GM18870 (cell line): ENCODE results near the gene DTX1.

Experiments
- ATAC-seq: cut with Tn5 transposase; IDR thresholded peaks from one replicate; pipeline ENCODE4 v1.9.1; 2021; ENCODE audit warnings: moderate library complexity; ENCODE audit not compliant: unreplicated experiment

Gene DTX1

DNA sequence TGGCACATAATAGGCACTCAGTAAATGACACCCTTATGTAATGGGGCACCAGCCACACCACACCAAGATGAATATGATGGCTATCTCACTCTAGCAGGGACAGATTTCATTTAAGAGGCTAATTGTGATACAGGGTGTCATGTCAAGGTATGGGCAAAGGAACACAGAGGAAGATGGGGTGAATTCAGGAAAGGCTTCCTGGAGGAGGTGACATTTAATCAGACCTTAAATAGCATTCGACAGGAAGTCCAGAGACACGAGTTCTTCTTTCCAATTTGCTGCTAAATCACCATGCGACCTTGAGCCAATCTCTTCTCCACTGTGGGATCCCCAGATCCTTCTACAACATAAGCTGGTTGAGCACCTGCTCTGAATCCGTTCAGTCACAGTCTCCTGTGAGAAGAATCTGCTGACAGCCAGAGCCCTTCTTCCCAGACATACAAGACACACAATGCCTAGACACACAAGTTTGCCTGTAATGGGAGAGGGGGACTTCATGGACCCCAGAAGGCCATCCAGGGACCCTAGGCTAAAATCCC, 1.5 kb upstream of the DTX1 start:
- no peak for ATAC-seq

DNA sequence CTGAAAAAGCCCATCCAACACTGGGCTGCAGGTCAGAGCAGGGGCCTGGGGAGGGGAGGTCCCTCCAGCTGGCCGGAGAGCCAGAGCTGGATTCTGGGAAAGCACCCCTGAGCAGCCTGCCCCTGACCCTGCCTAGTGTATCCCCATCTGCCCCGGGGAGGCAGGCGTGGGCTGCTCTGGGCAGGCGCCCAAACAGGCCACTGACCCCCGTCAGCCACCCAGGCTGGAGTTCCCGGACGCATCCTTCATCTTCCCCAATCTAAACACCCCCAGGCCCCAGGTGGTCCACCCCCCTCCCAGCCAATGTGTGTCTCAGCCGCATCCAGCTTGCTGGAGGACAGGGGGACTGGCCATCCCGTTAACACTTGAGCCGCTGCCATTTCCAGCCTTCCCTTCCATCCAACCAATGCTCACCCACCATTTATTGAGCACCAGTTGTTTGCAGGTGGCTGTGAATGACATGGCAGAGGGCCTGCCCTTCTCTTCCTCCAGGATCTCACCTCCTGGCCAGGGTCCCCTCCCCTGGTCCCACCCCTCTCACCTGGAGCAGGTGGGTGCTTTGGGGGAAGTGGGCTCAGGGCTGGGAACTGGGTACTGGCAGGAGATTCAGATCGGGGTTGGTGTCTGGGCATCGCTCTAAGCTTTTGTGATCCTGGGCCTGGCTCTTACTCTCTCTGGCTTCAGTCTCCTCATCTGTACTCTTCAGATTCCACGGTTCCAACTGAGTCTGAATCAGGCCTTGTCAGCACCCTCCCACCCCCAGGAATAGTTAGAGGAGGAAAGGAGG, 743 bp upstream of the DTX1 start:
- no peak for ATAC-seq

DNA sequence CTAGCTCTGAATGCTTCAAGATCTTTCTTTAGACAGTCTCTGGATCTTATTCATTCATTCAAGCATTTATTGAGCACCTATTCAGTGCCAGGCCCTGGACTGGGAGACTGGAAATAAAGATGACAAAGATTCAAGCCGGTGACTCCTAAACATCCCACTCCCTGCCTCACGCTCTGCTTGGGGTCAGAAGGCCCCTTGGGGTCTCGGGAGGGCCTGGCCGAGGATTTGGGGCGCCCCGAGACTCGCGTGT, 224 bp upstream of the DTX1 start:
- ATAC-seq: no peak

DNA sequence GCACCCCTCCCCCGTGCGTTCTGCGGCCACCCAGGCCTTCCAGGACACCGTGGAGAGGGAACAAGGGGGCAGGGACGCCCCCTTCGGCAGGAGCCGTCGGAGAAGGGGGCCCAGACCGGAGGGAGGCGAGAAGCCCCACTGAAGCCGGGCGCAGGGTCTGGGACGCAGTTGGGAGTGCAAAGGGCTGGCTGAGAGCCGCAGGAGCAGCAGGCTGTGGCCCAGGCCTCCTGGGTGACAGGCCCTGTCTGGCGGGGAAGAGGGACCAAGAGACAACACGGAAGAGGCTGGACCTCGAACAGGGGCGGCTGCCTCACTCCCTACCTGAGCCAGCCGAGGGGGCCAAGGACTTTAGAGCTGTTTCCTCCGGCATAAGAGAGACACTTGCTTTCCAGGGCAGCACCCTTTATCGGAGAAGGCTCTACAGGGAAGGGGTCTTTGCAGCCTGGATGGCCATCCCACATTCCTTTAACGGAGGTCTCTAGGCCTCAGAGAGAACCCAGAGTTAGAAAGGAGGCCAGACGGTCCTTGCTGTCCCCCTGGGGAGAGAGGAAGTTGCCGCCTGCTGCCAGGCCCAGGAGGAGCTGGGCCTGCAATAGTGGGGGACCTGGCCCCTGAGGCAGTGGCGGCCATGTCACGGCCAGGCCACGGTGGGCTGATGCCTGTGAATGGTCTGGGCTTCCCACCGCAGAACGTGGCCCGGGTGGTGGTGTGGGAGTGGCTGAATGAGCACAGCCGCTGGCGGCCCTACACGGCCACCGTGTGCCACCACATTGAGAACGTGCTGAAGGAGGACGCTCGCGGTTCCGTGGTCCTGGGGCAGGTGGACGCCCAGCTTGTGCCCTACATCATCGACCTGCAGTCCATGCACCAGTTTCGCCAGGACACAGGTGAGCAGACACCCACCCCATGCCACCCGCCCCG, 1.3 kb downstream of the DTX1 start:
- ATAC-seq: no peak

DNA sequence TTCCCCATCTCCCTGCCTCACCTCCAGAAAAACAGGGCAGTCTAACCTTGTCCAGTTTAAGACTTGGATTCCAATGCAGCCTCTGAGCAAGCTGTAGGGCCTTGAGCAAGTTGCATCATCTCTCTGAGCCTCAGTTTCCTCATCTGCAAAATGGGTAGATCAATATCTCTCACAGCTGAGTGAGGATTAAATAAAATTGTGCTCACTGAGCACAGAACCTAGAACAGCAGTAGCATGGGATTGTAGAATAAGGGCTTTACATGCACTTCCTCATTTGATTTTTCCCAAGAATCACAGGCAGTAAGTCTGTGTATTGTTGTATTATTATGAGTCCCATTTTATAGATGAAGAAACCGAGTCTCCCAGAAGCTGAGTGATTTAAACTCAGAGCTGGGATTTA, 2.0 kb downstream of the DTX1 start:
- ATAC-seq: no peak

DNA sequence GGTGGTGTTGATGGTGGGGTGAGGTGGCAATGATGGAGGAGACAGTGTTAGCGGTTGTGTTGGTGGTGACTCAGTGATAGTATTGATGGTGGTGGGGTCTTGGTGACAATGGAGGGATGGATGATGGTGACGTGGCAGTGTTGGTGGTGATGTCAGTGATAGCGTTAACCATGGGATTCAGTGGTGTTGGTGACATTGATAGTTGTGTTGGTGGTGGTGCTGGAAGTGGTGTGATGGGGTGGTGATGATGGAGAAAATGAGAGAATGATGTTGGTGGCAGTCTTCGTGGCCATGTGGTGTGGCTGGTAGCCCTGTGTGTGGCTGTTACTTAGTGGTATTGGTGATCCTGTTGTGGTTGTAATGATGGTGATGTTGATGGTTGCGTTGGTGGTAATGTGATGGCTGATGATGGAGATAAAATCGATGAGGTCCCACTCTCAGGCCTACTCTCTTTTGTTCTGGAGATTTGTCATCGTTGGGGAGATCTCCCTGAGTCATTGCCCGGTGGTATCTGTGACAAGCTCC, 2.6 kb downstream of the DTX1 start:
- no peak for ATAC-seq

DNA sequence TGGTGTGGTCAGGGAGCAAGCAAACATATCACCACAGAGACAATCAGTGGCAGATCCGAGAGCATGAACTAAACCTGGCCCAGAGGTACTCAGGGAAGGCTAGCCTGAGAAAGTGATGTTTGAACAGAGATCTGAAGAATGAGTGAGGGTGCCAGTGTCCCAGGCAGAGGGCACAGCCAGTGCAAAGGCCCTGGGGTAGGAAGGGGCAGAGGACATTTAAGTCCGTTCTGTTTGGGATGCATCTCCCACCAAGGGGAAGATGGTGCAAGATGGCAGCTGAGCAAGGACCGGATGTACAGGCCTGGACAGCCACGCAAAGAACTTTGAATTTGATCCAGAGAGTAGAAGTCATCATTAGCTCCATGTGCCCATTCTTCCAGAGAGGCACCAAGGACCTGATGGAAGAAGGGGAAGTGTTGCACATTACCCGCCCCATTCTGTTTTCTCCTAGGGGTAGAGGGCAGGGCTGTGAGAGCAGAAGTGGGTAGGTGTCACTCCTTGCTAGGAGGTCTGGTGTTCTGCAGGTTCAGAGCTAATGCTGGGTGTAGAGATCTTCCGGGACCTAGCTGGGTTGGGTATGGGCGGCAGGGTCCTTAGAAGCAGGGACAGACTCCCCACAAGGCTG, 3.9 kb downstream of the DTX1 start:
- ATAC-seq: no peak

DNA sequence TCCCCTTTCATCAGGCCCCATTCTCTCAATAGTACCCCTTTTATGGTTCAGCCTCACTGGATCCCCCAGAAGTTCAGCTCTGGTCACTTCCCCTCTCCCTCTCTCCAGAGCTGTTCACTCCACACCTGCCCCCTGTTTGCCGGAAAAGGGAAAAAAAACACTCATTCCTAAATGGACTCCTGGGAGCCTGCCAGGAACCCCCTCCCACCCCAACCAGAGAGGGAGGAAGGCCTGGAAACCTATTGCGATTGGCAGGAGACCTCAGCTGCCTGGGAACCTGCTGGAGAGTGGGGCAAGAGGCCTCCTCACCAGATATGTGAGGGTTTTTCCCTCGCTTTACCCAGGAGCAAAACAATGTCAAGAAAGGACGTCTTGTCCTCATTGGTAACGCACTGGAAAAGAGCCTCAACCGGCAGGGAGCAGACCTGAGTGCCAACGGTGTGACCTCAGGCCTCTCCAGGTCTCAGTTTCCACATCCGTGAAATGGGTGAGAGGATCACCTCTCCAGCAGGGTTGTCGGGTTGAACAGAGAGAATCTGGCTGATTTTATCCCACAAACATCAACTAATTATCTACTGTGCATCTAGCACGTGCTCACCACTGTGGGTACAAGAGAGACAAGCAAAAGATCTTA, 4.6 kb downstream of the DTX1 start:
- no peak for ATAC-seq

DNA sequence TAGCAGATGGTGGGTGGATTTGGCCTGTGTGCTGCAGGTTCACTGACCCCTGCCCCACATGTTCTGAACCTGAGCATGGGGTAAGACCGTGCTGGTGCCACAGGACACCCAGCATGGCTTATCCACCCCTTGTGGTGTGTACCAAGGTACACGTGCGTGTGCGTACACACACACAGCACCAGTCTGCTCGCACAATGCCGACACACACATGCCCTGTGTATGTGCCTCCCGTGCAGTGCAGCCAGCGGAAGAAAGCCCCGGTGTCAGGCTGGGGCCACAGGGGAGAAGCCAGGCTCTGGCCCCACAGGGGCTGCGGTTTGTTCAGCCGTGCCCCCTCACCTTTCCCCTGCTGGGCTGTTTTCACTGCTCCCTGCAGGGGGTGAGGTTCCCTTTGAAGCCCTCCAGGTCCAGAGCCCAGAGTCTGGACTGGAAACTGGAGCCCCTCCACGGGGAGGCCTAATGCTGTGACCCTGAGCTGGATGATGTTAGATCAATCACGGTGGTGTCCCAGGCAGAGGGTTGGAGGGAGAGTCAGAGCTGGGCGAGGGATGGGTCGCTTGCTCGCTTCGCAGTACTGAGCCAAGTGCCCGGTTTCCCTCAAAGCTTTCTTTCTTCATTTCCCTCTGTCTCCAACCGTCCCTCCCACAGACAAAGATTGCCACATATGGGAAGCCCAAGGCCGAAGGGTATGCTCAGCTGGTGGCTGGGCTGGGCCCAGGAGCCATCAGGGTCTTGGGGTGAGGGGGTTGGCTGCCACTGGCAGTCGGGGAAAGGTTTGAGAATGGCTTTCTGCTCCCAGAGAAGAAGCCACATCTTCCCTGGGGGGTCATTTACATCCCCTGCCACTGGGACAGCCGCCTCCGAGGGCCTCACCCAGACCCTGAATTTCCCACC, 6.2 kb downstream of the DTX1 start:
- no peak for ATAC-seq

DNA sequence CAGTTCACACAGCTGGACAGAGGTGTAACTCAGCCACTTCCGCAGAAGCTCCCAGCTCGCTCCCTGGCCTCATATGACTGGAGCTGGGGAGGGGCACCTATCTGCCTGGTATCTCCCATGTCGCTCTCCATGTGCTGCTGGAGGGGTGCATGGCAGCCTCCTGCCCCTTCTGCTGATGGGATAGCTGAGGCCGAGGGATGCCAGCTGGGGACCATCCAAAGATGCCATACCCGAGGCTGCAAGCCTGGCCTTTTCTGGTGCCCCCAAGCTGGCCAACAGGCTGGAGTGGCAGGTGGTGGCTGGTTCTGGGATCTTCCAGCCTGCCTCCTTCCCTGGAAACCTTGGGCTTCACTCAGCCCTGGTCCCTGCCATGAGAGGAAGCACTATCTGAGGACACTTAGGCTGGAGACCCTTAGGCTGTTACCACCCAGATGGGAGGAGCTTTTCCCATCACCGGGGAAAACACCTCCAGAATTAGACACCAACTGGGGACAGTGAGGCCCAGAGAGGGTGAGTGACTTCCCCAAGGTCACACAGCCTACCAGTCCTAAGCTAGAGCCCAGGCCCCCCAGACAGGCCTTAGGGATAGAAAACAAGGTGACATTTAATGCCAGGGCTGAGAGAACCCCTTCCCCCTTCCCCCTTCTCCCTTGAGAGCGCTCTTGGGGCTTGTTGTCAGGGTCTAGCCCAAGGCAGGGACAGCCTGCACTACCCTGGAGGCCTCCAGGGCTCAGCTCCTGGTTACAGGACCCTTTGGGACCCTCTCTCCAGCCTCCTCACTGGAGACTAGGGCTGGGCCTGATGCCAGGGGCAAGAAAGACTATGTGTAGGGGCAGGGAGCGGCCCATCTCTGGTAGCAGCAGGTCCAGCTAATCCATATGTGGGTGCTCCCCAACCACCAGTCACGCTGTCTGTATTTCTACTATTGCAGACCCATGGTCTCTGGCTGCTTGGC, 7.1 kb downstream of the DTX1 start:
- ATAC-seq: no peak

DNA sequence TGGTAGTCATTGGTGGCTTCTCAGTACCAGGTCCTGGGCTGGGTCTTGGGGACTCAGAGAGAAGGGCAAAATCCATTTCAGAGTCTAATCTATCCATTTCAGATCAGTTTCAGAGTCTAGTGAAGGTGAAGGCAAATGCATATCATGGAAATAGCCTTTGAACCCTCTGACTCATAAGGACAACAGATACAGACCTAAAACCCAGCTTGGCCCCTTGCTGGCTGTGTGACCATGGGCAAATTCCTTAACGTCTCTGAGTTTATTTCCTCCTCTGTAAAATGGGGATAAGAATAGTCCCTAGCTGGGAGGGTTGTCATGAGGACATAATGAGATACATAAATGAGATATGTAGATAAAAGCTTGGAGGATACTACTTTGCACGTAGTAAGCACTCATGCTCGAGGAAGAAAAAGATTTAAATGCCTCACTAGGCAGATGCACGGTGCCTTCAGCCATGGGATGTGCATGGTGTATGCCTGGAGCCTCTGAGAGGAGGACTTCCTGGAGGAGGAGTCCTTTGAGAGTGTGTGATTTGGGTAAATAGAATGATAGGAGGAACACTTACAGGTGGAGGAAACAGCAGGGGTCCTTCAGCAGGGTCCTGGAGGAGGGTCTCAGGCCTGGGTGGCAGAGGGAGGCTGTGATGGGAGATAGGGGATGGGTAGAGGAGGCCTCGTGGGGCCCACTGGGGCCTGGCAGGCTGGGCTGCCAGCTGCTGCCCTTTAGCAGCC, 8.0 kb downstream of the DTX1 start:
- no peak for ATAC-seq

DNA sequence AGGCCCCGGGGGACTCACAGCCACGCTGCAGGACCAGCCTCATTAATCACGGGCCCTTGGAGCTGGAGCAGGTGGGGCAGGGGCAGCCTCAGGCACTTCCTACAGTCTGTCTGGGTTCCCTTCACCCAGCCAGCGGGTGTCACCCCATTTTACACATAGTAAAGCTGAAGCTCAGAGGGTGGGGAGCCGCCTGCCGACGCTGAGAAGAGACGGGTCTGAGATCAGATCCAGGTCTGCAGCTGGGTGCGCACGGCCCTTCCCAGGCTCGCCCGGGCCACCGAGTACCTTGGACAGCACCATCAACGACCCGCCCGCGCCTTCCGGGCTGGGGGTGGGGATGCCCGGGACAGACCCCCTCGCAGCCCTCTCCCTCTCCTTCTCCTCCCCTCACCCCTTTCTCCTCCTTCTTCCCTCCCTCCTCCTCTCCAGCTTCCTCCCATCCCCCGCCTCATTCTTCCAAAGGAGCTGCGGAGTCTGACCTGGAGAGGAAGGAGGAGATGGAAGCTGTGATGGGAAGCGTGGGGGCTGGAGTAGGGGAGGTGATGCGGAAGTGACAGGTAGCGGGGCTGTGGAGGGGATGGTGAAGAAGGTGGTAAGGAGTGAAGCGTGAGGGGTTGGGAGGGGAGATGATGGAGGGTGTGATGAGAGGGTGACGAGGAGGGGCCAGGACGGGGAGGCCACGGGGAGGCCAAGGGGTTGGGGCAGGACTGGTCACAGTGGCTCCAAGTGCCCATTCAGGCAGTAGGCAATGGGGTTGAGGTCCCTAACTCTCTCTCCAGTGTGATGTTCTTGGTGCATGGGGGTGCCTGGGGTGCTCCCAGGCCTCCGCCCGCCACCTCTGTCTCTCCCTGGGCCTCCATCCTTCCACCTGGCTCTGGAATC, 8.8 kb downstream of the DTX1 start:
- ATAC-seq: no peak

DNA sequence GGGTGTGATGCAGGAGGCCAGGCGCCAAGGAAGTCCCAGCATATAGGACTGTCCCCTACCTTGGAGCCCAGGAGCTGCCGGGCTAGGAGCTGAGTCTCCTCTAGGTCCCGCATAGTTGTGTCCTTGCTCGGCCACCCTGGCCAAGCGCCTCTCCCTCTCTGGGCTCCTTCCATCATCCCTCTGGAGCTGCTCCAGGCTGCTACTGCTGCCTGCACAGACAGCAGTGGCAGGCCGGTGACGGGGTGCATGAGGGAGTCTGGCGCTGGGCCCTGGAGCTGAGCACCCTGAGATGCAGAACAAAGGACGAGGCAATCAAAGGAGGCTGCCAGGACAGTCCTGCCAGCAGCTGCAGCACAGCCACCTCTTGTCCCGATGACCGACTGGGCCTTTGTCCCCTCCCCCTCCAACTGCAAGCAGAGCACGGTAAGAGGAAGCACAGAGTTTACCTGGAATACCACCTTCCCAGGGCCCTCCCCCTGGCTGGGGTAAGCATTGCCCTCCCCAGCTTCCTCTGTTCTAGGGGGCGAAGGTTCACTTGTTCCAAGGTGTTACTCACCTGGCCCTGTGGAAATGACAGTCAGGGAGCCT, 10.4 kb downstream of the DTX1 start:
- no peak for ATAC-seq

DNA sequence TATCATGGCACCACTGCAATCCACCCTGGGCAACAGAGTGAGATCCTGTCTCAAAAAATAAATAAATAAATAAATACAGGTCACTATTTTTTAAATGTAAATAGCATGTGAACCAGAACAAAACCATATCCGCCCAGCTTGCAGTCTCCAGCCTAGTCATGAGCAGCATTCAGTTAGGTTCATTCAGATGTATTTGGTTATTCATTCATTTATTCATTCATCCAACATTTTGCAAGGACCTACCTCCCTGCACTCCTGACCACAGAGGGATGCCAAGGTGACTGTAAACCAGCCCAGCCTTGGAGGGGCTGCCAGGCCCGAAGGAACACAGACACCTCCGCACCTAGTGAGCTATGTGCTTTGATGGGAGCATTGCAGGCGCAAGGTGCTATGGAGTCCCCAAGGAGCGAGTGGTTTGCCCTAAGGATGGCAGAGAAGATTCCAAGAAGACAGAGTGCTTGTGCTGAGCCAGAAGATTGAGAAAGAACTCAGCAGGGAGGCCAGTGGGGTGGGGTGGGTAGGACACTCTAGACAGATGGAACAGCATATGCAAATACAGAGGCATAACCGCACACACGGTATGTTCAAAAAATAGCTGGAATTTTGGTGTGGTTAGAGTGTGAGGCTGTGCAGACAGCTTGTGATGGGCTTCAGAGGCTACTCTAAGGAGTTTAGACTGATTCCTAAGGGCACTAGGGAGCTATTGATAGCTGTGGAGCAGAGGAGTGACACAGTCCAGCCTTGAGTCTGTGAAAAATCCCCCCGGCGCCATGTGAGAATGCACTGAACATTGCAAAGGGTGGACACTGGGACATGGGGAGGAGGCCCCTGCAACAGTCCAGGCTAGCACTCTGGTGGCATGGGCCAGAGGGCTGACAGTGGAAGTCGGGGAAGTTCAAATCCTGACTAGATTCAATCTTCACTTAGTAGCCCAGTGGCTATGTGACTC, 11.7 kb downstream of the DTX1 start:
- no peak for ATAC-seq

DNA sequence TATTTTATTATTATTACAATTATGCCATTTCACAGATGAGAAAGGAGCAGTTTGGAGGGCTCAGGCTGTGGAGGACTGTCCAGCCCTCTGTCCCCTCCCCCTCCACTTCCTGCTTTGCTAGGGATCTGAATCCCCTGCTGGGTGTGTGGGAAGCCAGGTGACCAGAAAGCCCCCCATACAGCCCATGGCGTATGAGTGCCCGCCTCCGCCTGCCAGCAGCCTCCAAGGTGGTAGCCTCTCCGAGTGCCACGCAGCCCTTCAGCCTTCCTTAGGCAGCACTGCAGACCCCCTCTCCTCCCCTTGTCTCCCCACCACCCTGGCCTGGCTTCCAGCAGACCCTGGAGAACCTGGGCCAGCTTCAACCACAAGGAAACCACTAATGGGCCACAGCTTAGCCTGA, 12.6 kb downstream of the DTX1 start:
- no peak for ATAC-seq

DNA sequence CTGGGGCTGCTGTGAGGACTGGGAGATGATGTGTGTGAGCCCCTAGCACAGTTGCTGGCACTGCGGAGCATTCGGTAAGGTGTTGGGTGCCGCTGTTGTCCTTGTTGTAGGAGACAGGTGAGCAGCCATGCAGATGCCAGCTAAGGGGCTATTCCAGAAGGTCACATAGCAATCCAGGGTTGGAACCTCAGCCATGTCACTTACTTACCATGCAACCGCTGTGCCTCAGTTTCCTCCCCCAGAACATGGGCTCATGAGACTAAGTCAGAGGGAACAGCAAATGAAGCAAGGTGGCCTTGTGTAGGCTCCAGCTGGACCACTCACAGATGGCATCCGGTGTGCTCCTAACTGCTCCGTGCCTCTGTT, 13.2 kb downstream of the DTX1 start:
- no peak for ATAC-seq
